PC-9 (cell line): ENCODE data around the gene SUPT20H. TPM values are rescaled to one million over a fixed set of nuclear protein-coding genes. Genes with fewer than 3 reads are reported as not detected.
A peak's percentile ranks its signal among the peaks of the same experiment; 100 is the strongest.

Source experiments
- BruUV-seq: library from RNA; stranded (reverse); fragments of 400-500 nt; replicated peaks from 2 replicates; lab custom pipeline; 2021; lab: Mats Ljungman, UMichigan
- CTCF ChIA-PET: fragments of 300-600 bp; sonication (Branson Sonifier 250); formaldehyde crosslinking; loops from one replicate; lab custom pipeline; 2022; ENCODE audit warnings: antibody characterized with exemption; lab: Charles Lee
- POLR2A ChIA-PET: fragments of 300-600 bp; sonication (Branson Sonifier 250); formaldehyde crosslinking; loops from one replicate; lab custom pipeline; 2022; ENCODE audit warnings: antibody characterized with exemption; ENCODE audit not compliant: unreplicated experiment; lab: Charles Lee
- DNase-seq, 2 experiments: peaks; one replicate each; pipeline versions ENCODE4 v3.0.0 to v3.0.0-alpha.2; 2015 to 2022; ENCODE audit warnings: mixed read lengths in 1 of 2
- H2AFZ ChIP-seq: fragments of 200-600 bp; sonication (generic); 2 replicates; pipeline ENCODE4 v1.8.1; 2017; ENCODE audit warnings: antibody characterized with exemption
- H3F3A ChIP-seq: fragments of 200-600 bp; sonication (generic); 2 replicates; pipeline ENCODE4 v1.8.1; 2017; ENCODE audit warnings: antibody characterized with exemption, mild to moderate bottlenecking, low read depth; ENCODE audit not compliant: insufficient read depth
- H3K27ac ChIP-seq: fragments of 200-600 bp; sonication (generic); 2 replicates; pipeline ENCODE4 v1.6.1; 2016; ENCODE audit warnings: mixed run types
- H3K27me3 ChIP-seq: fragments of 200-600 bp; sonication (generic); 2 replicates; pipeline ENCODE4 v1.6.1; 2016; ENCODE audit warnings: low read depth, mixed run types; ENCODE audit not compliant: insufficient read depth
- H3K36me3 ChIP-seq: fragments of 200-600 bp; sonication (generic); 2 replicates; pipeline ENCODE4 v1.6.1; 2016; ENCODE audit warnings: low read depth, mixed run types
- H3K4me1 ChIP-seq: fragments of 200-600 bp; sonication (generic); replicated peaks from 2 replicates; pipeline ENCODE4 v1.6.1; 2016; ENCODE audit warnings: mixed run types; ENCODE audit not compliant: insufficient read depth
- H3K4me2 ChIP-seq: fragments of 200-600 bp; sonication (generic); 2 replicates; pipeline ENCODE4 v1.6.1; 2017; ENCODE audit warnings: mixed run types
- H3K4me3 ChIP-seq: fragments of 200-600 bp; sonication (generic); 2 replicates; pipeline ENCODE4 v1.6.1; 2016; ENCODE audit warnings: mixed run types
- H3K79me2 ChIP-seq: fragments of 200-600 bp; sonication (generic); 2 replicates; pipeline ENCODE4 v1.6.1; 2017; ENCODE audit warnings: low read depth, mixed run types
- H3K9me2 ChIP-seq: fragments of 200-600 bp; sonication (generic); 2 replicates; pipeline ENCODE4 v1.8.1; 2017; ENCODE audit warnings: mild to moderate bottlenecking; ENCODE audit not compliant: insufficient read depth
- H3K9me3 ChIP-seq: fragments of 200-600 bp; sonication (generic); 2 replicates; pipeline ENCODE4 v1.8.1; 2016; ENCODE audit warnings: low read depth; ENCODE audit not compliant: insufficient read depth
- H4K20me1 ChIP-seq: fragments of 200-600 bp; sonication (generic); 2 replicates; pipeline ENCODE4 v1.8.1; 2017; ENCODE audit not compliant: insufficient read depth
- CTCF ChIP-seq: fragments of 200-600 bp; sonication (generic); conservative IDR thresholded peaks from 2 replicates; pipeline ENCODE4 v1.6.1; 2017; ENCODE audit warnings: mixed run types, antibody characterized with exemption, mild to moderate bottlenecking, moderate library complexity
- EZH2 ChIP-seq: fragments of 200-600 bp; sonication (generic); IDR thresholded peaks from 2 replicates; pipeline ENCODE4 v1.8.0; 2017; ENCODE audit warnings: antibody characterized with exemption, low read depth
- intact Hi-C: fragments of 100-400 bp; cut with micrococcal nuclease; formaldehyde crosslinking; loops from one replicate; pipeline ENCODE4 v1.10.0; 2022; ENCODE audit not compliant: unreplicated experiment
- total RNA-seq: library from RNA; stranded (reverse); gene quantifications from 2 replicates; pipeline ENCODE4 v1.2.3, GENCODE V29; 2021

SUPT20H gene
- total RNA-seq, 1 experiment from 2014 or later = 44.1 TPM

GRCh38 chr13:37070145-37070695, 10.7 kb upstream of the SUPT20H start:
- CTCF ChIA-PET = no interaction called here
- intact Hi-C loops = loop anchor here (10.0 kb wide), 1 partner anchor 535 kb away; no protein-coding TSS in a partner anchor

GRCh38 chr13:37069597-37070103, 10.2 kb upstream of the SUPT20H start:
- no peak for TF ChIP-seq CTCF
- no peak for TF ChIP-seq EZH2
- Histone ChIP-seq H3K36me3 (no peaks in the 10 kb centered on the region), H3K4me3 (no peak overlapping the region), H3K4me1 (no peaks in the 10 kb centered on the region), H3K27me3 (no peaks in the 10 kb centered on the region), H4K20me1 (no peaks in the 10 kb centered on the region), H3F3A (no peaks in the 10 kb centered on the region), H3K9me3 (no peaks in the 10 kb centered on the region), H3K9me2 (no peaks in the 10 kb centered on the region), H2AFZ (no peak overlapping the region), H3K79me2 (no peaks in the 10 kb centered on the region), H3K4me2 (no peak overlapping the region), H3K27ac (no peak overlapping the region)
- ChIA-PET CTCF (no interaction called here), POLR2A (no interaction called here)
- intact Hi-C loops = loop anchor here (2.0 to 10.0 kb wide), 3 partner anchors 212 to 787 kb away; no protein-coding TSS in a partner anchor
- BruUV-seq = no TSS peak
- no peak for DNase-seq

More at GRCh38 chr13:37070145-37070695, 10.7 kb upstream of the SUPT20H start:
- no peak for TF ChIP-seq EZH2
- TF ChIP-seq CTCF = no peak
- DNase-seq = no peak
- Histone ChIP-seq H2AFZ (no peak overlapping the region), H3K79me2 (no peaks in the 10 kb centered on the region), H3K4me1 (no peaks in the 10 kb centered on the region), H3K4me2 (no peak overlapping the region), H3K27ac (no peak overlapping the region), H4K20me1 (no peaks in the 10 kb centered on the region), H3K36me3 (no peaks in the 10 kb centered on the region), H3F3A (no peaks in the 10 kb centered on the region), H3K27me3 (no peaks in the 10 kb centered on the region), H3K9me3 (no peaks in the 10 kb centered on the region), H3K9me2 (no peaks in the 10 kb centered on the region), H3K4me3 (no peak overlapping the region)
- POLR2A ChIA-PET = no interaction called here
- no TSS peak for BruUV-seq

GRCh38 chr13:37068962-37069361, 9.5 kb upstream of the SUPT20H start:
- no peak overlapping the region for H3K4me2 ChIP-seq
- ChIA-PET CTCF (interaction anchor here (0.6 kb wide), 1 partner anchor 31 kb away, joined by 3 read pairs; no protein-coding TSS in a partner anchor), POLR2A (no interaction called here)
- no peaks in the 10 kb centered on the region for H4K20me1 ChIP-seq
- no peaks in the 10 kb centered on the region for H3K9me3 ChIP-seq
- no peak for DNase-seq
- H3K4me1 ChIP-seq = no peaks in the 10 kb centered on the region
- H3K27me3 ChIP-seq = no peaks in the 10 kb centered on the region
- no peak overlapping the region for H3K4me3 ChIP-seq
- no peak overlapping the region for H2AFZ ChIP-seq
- H3K36me3 ChIP-seq = no peaks in the 10 kb centered on the region
- no peaks in the 10 kb centered on the region for H3F3A ChIP-seq
- no TSS peak for BruUV-seq
- H3K9me2 ChIP-seq = no peaks in the 10 kb centered on the region
- TF ChIP-seq CTCF (peak; percentile 61), EZH2 (no peak)
- intact Hi-C loops = loop anchor here (2.0 to 5.0 kb wide), 2 partner anchors 212 to 786 kb away; no protein-coding TSS in a partner anchor
- no peaks in the 10 kb centered on the region for H3K79me2 ChIP-seq
- H3K27ac ChIP-seq = no peak overlapping the region
